ENCODE results near the gene CBX2. TPM values are rescaled to one million over a fixed set of nuclear protein-coding genes. Genes with fewer than 3 reads are reported as not detected.

Gene CBX2
- total RNA-seq, 1 donor from 2014 or later: 5.9 TPM

GRCh38 chr17:79788455-79788854 is 10.5 kb downstream of the CBX2 start:
- DNase-seq: no peak

DNA sequence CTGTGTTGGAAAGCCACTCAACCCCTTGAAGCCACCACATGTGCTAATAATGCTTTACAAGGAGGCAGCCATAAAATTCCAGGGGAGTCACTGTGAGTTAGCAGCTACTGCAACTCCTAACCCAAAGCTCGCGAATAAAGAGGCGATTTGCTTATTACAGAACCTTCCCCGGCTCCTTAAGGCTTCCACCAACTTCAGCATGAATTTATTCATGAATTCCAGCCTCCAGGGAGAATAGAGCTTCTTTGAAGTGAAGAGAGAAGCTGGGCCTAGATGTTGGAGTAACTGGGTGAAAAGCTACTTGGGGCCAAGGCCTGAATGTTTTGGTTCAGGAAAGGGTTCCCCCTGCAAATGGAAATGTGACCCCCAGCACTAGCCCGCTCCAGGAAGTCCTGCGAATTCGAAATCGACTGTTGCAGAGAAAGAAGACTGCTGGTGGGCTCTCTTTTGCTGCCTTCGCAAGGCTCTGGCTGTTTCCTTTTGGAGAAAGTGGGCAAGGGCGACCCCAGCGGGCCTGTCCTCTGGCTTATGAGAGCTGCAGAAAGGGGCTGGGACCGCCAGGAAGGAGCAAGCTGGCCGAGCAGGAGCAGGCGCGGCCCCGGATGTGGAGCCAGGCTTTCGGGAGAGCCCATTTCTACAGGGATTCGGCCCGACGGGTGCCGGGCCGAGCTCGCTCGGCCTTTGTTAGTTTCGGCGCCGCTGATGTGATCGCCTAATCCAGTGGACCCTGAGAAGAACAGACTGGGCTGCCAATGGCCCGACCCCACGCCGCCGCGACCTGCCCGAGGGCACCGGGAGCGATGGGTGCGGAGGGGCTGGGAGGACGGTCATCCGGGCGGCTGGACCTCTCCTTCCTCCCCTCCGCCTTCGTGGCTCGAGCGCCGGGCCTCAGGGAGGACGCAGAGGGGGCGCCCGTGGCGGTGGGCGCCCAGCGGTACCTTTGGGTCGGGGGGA is 11.3 kb downstream of the CBX2 start:
- DNase-seq: no peak

- DNase-seq: no peak
Observed at GRCh38 chr17:79789943-79790804, 12.2 kb downstream of the CBX2 start.

- no peak for DNase-seq
Observed at GRCh38 chr17:79790805-79791734, 13.1 kb downstream of the CBX2 start.

DNA sequence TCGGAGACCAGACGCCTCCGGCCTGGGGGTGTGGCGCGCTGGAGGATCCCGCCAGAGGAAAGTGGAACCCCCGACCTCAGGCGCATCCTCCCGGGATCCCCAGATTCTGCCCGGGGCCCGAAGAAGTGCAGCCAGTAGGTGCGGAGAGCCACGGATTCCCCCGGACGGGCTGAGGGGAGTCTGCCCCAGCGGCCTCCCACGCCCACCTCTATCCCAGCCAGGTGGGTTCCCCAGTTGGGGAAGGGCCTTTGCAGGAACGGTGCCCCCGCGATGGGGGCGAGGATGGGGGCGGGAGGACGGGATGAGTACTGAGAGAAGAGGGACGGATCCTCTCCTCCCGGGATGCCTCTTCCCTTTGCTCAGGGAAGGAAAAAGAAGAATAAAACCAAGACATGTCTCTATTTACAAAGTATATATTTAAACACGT is 13.8 kb downstream of the CBX2 start:
- no peak for DNase-seq

DNA sequence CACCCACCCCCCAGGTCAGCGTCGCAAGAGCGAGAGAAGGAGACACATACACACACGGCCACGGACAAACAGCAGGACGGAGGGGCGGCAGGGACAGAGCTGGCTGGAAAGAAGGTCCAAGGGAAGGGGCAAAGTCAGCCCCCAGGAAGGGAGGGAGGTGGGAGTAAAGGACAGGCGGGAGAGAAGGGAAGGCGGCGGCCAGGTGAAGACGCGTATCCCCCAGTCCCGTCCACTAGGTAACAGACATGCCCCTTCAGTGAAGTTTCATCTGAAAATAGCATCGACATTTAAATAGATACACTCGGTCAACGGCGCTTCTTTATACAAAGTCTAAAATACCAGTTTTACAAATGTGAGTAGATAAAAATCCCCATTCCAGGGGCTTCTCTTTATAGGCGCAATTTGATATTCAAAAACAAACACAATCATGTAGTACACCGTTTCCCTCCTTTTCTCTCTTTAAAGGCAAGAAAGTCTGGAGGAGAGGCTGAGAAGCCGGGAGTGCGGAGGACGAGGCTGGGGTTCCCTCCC is 14.5 kb downstream of the CBX2 start:
- DNase-seq: no peak

DNA sequence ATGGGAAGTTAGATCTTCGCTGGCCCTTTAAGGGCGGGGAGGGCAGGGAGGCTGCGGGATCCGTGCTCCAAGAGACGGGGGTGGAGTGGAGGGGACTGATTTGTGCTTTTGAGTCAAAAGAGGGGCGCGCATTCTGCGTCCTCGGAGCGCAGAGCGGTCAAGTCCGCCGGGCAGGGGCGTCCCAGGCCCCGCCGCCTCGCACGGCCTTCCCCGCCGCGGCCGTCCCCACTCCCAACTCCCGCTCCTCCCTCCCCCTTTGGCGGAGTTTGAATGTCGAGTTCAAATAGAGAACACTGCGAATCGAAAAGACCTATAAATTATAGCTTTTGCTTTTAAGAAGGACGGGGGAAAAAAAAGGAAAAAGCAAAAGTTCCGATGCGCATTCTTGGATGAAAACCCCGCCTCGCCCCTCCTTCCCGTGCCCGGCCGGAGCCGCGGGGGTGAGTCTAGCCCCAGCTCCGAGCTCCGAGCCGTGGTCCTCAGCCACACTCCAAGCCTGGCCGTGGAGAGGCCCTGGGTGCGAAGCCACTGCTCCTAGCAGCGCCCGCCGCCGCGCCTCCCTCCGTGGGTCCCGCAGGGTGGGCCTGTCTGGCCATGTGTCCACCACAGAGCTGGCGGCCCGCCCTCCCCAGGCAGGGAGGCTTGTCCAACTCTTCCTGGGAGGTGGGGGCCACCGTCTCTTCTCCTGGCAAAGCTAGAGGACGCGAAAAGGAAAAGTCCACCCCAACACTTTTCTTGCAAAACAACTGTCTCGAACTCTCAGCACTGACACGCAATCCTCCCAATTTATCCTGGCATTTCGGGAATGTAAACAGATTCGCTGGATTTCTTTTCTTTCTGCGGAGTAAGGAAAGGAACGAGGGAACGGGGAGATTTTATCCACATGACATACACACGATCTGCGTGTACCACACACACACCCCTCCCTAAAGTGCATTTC is 15.3 kb downstream of the CBX2 start:
- DNase-seq: peak; percentile 45

GRCh38 chr17:79793924-79794304 is 16.0 kb downstream of the CBX2 start:
- DNase-seq: no peak

- no peak for DNase-seq
Observed at GRCh38 chr17:79794659-79795511, 16.9 kb downstream of the CBX2 start.

GRCh38 chr17:79795795-79796443 is 18.0 kb downstream of the CBX2 start:
- no peak for DNase-seq

DNA sequence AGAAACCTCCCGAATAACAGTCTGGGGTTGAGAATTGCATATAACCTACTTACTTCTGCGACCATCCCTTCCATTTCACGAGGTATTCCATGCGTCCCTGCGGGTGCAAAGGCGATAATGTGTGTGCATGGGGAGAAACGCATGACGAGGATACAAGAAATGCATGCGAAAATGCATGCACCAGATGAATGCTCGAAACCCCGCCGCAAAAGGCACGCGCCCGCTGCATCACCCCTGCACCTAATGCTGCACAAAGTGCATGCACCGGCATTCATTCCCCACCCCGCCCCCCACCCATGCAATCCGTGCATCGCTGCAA is 18.5 kb downstream of the CBX2 start:
- DNase-seq: no peak

DNA sequence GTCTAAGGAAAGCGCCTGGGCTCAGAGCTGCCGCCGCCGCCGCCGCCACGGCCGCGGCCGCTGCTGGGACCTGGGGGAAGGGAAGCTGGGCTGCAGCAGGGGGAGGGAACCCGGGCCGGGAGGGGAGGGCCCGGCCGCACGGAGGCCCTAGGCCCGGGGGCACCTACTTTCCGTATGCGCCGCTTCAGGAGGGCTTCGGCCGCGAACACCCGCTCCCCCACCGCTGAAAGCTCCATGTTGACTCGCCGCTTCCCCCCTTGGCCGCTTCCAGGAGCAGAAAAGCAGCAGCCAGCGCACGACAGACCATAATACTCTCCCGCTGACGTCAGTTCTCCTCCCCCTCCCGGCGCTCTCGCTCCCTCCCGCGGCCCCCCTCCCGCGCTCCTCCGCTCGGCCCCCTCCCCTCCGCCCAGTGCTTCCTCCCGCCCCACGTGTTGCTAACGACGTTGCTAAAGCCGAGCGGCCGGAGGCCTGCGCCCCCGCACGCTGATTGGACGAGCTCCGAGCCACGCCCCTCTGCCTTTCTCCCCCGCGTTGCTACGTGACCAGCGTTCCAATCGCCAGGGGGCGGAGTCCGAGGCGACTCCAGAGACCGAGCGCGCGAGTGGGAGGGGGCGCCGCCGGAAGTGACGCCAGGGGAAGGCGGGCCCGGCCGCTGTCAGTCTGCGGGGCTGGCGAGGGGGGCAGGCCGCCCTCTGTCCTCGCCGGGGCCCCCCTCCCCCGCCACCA is 19.0 kb downstream of the CBX2 start, which contains the start of gene CBX8:
Gene CBX8, minus strand, starts transcription at position 315 of the 729 bp plus-strand sequence. Its CDS starts 79 bp downstream, at position 236.
- peak; percentile 100 for DNase-seq

- no peak for DNase-seq
Observed at GRCh38 chr17:79797492-79798298, 19.7 kb downstream of the CBX2 start.

DNA sequence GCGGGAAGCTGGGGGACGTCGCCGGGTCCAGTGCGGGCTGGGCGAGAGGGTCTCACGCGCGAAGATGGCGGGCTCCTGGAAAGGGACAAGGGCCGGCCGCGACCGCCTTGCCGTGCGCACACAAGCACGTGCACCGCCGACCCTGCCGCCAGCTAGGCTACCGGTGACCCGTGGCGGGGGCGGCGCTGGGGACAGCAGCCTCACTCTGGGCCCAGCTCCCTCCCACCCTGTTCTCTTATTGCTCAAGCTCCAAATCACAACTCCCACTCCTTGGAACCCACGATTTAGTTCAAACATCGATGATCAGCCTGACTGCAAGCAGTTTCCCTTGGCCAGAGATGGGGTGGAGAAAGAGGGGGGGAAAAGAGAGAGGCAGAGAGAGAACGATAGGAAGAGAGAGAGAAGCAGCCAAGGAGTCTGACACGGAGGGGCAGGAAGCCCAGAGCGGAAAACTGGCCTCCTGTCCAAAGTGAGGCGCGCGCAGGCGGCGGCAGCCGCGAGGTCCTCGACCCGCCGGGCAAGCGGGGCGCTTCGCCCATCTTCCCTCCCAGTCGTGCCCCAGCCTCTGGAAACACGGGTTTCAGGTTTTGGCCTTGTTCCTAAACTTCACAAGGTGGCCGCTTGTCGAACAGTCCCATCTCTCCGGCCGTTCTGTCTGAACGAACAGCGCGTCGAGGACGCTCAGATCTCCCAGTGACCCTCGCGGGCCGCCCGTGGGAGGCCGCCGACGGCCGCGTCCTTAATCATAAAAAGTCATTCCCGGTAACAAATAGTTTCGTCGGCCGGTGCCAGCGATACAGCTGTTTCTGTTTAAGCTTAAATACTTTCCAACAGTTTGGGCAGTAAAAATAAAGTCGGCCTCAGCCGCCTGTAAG is 20.6 kb downstream of the CBX2 start:
- DNase-seq: peak; percentile 47

DNA sequence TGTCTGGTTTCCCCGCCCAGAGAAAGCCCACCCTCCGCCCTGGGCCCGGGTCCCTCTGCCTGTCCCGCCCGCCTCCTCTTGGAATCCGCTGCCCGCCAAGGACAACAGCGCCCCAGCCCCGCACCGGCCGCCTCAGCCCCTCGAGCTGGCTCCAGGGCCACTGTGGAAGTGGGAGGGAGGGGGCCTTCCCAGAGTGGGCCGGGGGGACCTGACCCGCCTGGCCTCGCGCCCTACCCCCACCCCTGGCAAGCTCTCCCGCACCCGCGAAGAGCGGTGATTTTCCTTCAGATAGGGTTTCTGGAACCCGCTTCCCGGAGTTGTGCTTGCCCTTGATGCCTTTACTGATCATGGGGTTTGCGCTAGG is 21.2 kb downstream of the CBX2 start:
- DNase-seq: no peak

- DNase-seq: no peak
Observed at GRCh38 chr17:79799538-79800324, 21.8 kb downstream of the CBX2 start.

Measured in skin of body (tissue), 2 donors.